HepG2 (cell line): Measurements from ENCODE around the gene STRADA. TPM values are rescaled to one million over a fixed set of nuclear protein-coding genes. Genes with fewer than 3 reads are reported as not detected.

ENCODE experiments used
- MBNL3 ChIP-seq: fragments of 250-450 bp; sonication (Bioruptor Pico); conservative IDR thresholded peaks from 2 replicates; pipeline ENCODE4 v1.8.0; 2022; ENCODE audit warnings: mild to moderate bottlenecking, inconsistent platforms
- MTA1 ChIP-seq: sonication (generic); formaldehyde crosslinking; IDR thresholded peaks from 2 replicates; pipeline ENCODE4 v1.4.0; 2020; ENCODE audit warnings: missing genetic modification reagents, mild to moderate bottlenecking, borderline replicate concordance
- RARA ChIP-seq: IDR thresholded peaks from 2 replicates; pipeline ENCODE4 v1.6.1; 2016; ENCODE audit warnings: missing genetic modification reagents, missing compliant biosample characterization
- RXRA ChIP-seq: sonication (generic); formaldehyde crosslinking; IDR thresholded peaks from 2 replicates; pipeline ENCODE4 v1.5.1; 2020; ENCODE audit warnings: missing genetic modification reagents
- ZBTB3 ChIP-seq: sonication (generic); formaldehyde crosslinking; IDR thresholded peaks from 2 replicates; pipeline ENCODE4 v1.4.0; 2020; ENCODE audit warnings: low read depth, mild to moderate bottlenecking, moderate library complexity, missing genetic modification reagents, borderline replicate concordance
- polyA plus RNA-seq, 8 experiments: library from polyadenylated mRNA; depleted of rRNA in 3 of 8; stranded (reverse) in 7 of 8; unstranded in 1 of 8; fragments of >200 nt; fragmentation: Illumina TruSeq in 4 of 8; extraction: Trizol in 4 of 8; gene quantifications; 2 replicates each; pipeline versions ENCODE4 v1.2.1 to v1.2.3, GENCODE V29; 2011 to 2016; ENCODE audit warnings: low read depth in 4 of 8, missing spikeins in 1 of 8, mixed read lengths in 1 of 8; ENCODE audit not compliant: insufficient read depth in 1 of 8
- total RNA-seq, 5 experiments: library from RNA; depleted of rRNA; stranded (reverse); fragments of >200 nt; fragmentation: Illumina TruSeq; extraction: Trizol; gene quantifications; 2 replicates each; pipeline ENCODE4 v1.2.3, GENCODE V29; 2016; ENCODE audit warnings: low read depth in 1 of 5
- TF ChIP-seq, protein P1 (sequence below): sonication (generic); formaldehyde crosslinking; IDR thresholded peaks from 2 replicates; pipeline ENCODE4 v1.5.0; 2020; ENCODE audit warnings: mild to moderate bottlenecking, missing genetic modification reagents, borderline replicate concordance
- TF ChIP-seq, protein P2 (sequence below): IDR thresholded peaks from 2 replicates; pipeline ENCODE4 v1.6.1; 2016; ENCODE audit warnings: missing genetic modification reagents, missing compliant biosample characterization
- TF ChIP-seq, protein P3 (sequence below): sonication (generic); formaldehyde crosslinking; IDR thresholded peaks from 2 replicates; pipeline ENCODE4 v1.4.0; 2020; ENCODE audit warnings: missing genetic modification reagents, low read depth, mild to moderate bottlenecking, borderline replicate concordance

The STRADA gene
- total and polyA plus RNA-seq, 2 of the 13 experiments (the other 11 are each of a cell fraction or from before 2014, with no cell fraction given) = 17.6 to 17.9 TPM

DNA sequence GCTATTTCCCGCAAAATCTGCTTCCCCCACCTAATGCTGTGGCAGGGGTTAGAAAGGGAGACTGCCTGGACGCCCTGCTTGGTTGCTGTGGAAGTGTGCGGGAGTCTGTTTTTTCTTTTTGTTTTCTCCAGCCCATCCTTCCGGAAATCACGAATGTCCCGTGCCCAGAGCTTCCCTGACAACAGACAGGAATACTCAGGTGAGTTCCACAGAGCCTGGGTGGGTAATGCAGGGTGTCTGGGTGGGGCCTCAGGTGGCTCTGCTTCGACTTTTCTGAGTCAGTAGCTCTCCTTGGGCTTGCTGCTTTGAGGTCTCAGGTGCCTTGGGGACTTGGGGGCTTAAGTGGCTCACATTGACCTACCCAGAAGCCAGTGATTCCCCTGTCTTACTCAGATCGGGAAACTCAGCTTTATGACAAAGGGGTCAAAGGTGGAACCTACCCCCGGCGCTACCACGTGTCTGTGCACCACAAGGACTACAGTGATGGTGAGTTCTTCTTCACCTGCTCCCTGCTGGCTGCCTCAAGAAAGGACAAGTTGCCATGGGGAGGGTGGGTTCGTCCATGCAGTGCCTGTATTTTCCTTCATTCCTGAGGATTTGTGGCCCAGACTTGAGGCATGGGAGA, 53.1 kb downstream of the STRADA start (continued):
- TF ChIP-seq, protein P1, sequence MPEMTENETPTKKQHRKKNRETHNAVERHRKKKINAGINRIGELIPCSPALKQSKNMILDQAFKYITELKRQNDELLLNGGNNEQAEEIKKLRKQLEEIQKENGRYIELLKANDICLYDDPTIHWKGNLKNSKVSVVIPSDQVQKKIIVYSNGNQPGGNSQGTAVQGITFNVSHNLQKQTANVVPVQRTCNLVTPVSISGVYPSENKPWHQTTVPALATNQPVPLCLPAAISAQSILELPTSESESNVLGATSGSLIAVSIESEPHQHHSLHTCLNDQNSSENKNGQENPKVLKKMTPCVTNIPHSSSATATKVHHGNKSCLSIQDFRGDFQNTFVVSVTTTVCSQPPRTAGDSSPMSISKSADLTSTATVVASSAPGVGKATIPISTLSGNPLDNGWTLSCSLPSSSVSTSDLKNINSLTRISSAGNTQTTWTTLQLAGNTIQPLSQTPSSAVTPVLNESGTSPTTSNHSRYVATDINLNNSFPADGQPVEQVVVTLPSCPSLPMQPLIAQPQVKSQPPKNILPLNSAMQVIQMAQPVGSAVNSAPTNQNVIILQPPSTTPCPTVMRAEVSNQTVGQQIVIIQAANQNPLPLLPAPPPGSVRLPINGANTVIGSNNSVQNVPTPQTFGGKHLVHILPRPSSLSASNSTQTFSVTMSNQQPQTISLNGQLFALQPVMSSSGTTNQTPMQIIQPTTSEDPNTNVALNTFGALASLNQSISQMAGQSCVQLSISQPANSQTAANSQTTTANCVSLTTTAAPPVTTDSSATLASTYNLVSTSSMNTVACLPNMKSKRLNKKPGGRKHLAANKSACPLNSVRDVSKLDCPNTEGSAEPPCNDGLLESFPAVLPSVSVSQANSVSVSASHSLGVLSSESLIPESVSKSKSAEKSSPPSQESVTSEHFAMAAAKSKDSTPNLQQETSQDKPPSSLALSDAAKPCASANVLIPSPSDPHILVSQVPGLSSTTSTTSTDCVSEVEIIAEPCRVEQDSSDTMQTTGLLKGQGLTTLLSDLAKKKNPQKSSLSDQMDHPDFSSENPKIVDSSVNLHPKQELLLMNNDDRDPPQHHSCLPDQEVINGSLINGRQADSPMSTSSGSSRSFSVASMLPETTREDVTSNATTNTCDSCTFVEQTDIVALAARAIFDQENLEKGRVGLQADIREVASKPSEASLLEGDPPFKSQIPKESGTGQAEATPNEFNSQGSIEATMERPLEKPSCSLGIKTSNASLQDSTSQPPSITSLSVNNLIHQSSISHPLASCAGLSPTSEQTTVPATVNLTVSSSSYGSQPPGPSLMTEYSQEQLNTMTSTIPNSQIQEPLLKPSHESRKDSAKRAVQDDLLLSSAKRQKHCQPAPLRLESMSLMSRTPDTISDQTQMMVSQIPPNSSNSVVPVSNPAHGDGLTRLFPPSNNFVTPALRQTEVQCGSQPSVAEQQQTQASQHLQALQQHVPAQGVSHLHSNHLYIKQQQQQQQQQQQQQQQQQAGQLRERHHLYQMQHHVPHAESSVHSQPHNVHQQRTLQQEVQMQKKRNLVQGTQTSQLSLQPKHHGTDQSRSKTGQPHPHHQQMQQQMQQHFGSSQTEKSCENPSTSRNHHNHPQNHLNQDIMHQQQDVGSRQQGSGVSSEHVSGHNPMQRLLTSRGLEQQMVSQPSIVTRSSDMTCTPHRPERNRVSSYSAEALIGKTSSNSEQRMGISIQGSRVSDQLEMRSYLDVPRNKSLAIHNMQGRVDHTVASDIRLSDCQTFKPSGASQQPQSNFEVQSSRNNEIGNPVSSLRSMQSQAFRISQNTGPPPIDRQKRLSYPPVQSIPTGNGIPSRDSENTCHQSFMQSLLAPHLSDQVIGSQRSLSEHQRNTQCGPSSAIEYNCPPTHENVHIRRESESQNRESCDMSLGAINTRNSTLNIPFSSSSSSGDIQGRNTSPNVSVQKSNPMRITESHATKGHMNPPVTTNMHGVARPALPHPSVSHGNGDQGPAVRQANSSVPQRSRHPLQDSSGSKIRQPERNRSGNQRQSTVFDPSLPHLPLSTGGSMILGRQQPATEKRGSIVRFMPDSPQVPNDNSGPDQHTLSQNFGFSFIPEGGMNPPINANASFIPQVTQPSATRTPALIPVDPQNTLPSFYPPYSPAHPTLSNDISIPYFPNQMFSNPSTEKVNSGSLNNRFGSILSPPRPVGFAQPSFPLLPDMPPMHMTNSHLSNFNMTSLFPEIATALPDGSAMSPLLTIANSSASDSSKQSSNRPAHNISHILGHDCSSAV (CRISPR knock-in tag) = no peak
- TF ChIP-seq RXRA (no peak), RARA (CRISPR knock-in tag) (no peak), MBNL3 (CRISPR knock-in tag) (no peak), MTA1 (no peak), ZBTB3 (no peak)
- TF ChIP-seq, protein P2, sequence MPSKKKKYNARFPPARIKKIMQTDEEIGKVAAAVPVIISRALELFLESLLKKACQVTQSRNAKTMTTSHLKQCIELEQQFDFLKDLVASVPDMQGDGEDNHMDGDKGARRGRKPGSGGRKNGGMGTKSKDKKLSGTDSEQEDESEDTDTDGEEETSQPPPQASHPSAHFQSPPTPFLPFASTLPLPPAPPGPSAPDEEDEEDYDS (CRISPR knock-in tag) = no peak
- TF ChIP-seq, protein P3, sequence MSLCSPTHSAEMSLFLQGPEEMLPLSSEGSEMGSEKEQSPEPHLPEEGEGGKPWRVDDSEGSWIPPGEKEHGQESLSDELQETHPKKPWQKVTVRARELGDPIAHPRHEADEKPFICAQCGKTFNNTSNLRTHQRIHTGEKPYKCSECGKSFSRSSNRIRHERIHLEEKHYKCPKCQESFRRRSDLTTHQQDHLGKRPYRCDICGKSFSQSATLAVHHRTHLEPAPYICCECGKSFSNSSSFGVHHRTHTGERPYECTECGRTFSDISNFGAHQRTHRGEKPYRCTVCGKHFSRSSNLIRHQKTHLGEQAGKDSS (CRISPR knock-in tag) = no peak
